Posterior vena cava (tissue), 2 donors: ENCODE data around the gene ERG28. TPM values are rescaled to one million over a fixed set of nuclear protein-coding genes. Genes with fewer than 3 reads are reported as not detected.
"Not testable (repeated sequence)": the region's sequence is repeated elsewhere in the genome, so short reads cannot be mapped to it uniquely, and the experiment has no call there.

ENCODE experiments used
- DNase-seq: peaks from one replicate; pipeline ENCODE4 v3.0.0-alpha.2; 2020; ENCODE audit warnings: low spot score
- intact Hi-C, 2 donors: fragments of 100-400 bp; cut with DNase I; formaldehyde crosslinking; loops; one replicate each; pipeline versions ENCODE4 v1.14.1 to v1.14.2; 2022 to 2023
- total RNA-seq, 2 donors: library from RNA; stranded (reverse); fragmentation: NEBNext Ultra II Directional; extraction: Animal tissue kit (Norgen Biotek cat#: 25700); gene quantifications; one replicate each; pipeline ENCODE4 v1.2.1, GENCODE V29; 2021
- donor health status: DM: yes; HTN: yes; CAD: no.
- donor health status: DM: yes; HTN: yes; CAD: no.

ERG28 gene
- total RNA-seq, 2 donors from 2014 or later = 6.7 to 9.4 TPM

- intact Hi-C loops = no loop called here
Measured at GRCh38 chr14:75602503-75602902, 58.2 kb downstream of the ERG28 start.

GRCh38 chr14:75601061-75601460, 59.6 kb downstream of the ERG28 start:
- DNase-seq, intact Hi-C loops: not testable (repeated sequence)

More at GRCh38 chr14:75602503-75602902, 58.2 kb downstream of the ERG28 start:
- no peak for DNase-seq

GRCh38 chr14:75600100-75600499, 60.6 kb downstream of the ERG28 start:
- DNase-seq, intact Hi-C loops: not testable (repeated sequence)

Other genes starting within 250 kb of the ERG28 start
- 10 to 100 TPM; 44.2 to 54.8 TPM for gene JDP2, start 232.9 kb downstream of the ERG28 start, total RNA-seq
- gene BATF, start 138.4 kb downstream of the ERG28 start, total RNA-seq = 1 to 10 TPM; 2.0 to 2.5 TPM
- gene FLVCR2, start 82.3 kb downstream of the ERG28 start, total RNA-seq = 1 to 10 TPM; 4.8 to 7.9 TPM
- gene TTLL5, start 370 bp upstream of the ERG28 start, total RNA-seq = 10 to 100 TPM; 26.9 to 28.5 TPM